ENCODE measurements around the gene STKLD1.
"Not testable (repeated sequence)": the region's sequence is repeated elsewhere in the genome, so short reads cannot be mapped to it uniquely, and the experiment has no call there.

Gene STKLD1

DNA sequence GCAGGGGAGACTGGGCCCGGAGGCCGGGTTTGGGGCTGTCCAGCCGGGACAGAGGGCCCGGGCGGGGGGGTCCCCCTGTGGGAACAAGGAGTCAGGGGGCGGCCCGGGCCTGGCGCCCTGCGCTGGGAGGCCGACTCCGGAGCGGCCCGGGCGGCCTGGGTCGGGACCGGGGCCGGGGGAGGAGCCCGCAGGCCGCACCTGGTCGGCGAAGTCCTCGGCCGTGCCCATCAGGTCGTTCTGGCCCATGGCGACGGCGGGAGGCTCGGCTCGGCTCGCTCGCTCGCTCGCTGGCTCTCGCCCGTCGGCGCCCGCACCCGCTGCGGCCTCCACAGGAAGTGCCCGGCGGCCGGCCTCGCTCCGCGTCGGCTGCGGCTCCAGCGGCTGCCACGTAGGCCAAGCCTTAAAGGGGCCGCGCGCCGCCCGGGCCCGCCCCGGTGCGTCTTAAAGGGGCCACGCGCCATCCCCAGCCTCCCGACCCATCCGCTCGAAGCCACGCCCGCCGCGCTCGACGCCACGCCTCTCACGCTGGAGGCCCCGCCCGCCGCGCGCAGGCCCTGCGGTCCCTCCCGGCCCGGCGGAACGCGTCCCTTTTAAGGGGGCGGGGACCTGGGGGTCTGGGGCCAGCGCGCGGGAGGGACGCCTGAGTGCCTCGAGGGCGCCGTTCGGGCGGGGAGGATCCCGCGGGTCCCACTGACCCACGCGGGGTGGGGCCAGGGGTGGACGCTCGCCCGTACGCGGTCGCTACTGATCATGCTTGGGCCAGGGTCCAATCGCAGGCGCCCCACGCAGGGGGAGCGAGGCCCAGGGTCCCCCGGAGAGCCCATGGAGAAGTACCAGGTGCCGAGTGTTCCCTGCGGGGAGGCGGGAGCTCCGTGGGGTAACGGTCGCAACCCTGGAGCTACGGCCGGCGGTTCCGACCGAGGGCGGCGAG, at the start of gene STKLD1, which contains the start of gene SURF4:
Gene STKLD1 (plus strand): TSS at position 643 of the 931 bp plus-strand sequence. CDS start 108 bp downstream, at position 751.
Gene SURF4 (minus strand): TSS at position 337 of the 931 bp plus-strand sequence. CDS start 91 bp downstream, at position 246.
- Mint-ChIP-seq H3K36me3 (ENCODE audit: low read depth) (peaks cover 31% of the 10 kb centered on the region), H3K27me3 (ENCODE audit: low read depth) (peaks cover 5% of the 10 kb centered on the region), H3K4me3 (peak within 1 kb of the TSS; percentile 89), H3K4me1 (ENCODE audit: low read depth) (peaks cover 29% of the 10 kb centered on the region), H3K27ac (peak within 1 kb of the TSS; percentile 98), H3K9me3 (no peaks in the 10 kb centered on the region)
- DNase-seq (ENCODE audit: low spot score), result peak; percentile 97

- H3K27me3 Mint-ChIP-seq (ENCODE audit: low read depth); H3K4me1 Mint-ChIP-seq (ENCODE audit: low read depth); H3K9me3 Mint-ChIP-seq; H3K4me3 Mint-ChIP-seq; H3K27ac Mint-ChIP-seq; DNase-seq (ENCODE audit: low spot score): not testable (repeated sequence)
- H3K36me3 Mint-ChIP-seq (ENCODE audit: low read depth), result peaks cover 19% of the 10 kb centered on the region
These were observed 49.1 kb upstream of the STKLD1 start for GRCh38 chr9:133327021-133327420.

DNA sequence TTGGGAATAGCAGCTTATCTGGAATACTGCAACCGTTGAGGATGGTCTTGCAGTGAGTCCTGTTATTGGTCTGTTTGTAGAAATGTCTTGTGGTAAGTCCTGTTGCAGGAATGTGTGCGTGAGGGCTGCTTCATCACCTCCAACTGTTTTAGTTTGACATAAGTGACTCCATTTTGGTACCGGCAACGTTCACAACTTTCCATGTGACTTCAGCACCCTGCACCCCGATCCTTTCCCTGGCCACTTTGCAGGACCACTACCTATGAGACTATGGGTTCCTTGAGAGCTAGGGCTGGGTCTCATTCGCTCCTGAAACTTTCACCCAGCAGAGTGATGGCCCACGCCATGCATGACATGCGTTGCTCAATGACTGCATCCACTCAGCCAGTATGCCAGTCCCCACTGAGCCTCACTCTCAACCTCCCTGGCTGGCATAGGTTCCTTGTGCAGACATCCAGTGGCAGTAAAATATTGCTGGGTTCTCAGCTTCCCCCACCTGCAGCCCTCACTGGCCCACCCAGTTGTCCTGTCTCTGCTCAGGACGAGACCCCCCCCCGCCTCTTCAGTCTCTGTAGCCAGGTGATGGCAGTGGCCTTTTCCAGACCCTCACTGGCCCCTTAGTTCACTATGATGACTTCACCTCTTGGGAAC, 48.2 kb upstream of the STKLD1 start:
- Mint-ChIP-seq H3K27ac (no peak overlapping the region), H3K9me3 (no peaks in the 10 kb centered on the region), H3K4me3 (no peak overlapping the region), H3K4me1 (ENCODE audit: low read depth) (peaks cover 2% of the 10 kb centered on the region), H3K36me3 (ENCODE audit: low read depth) (peaks cover 27% of the 10 kb centered on the region), H3K27me3 (ENCODE audit: low read depth) (no peaks in the 10 kb centered on the region)
- DNase-seq (ENCODE audit: low spot score), result no peak

GRCh38 chr9:133329306-133330156, 46.6 kb upstream of the STKLD1 start:
- H3K27me3 Mint-ChIP-seq (ENCODE audit: low read depth); H3K4me1 Mint-ChIP-seq (ENCODE audit: low read depth); H3K4me3 Mint-ChIP-seq; H3K9me3 Mint-ChIP-seq; DNase-seq (ENCODE audit: low spot score); H3K27ac Mint-ChIP-seq: not testable (repeated sequence)
- peaks cover 37% of the 10 kb centered on the region for H3K36me3 Mint-ChIP-seq (ENCODE audit: low read depth)

- no peak overlapping the region for H3K27ac Mint-ChIP-seq
- H3K4me3 Mint-ChIP-seq, result no peak overlapping the region
- peaks cover 11% of the 10 kb centered on the region for H3K4me1 Mint-ChIP-seq (ENCODE audit: low read depth)
- H3K27me3 Mint-ChIP-seq (ENCODE audit: low read depth), result no peaks in the 10 kb centered on the region
- no peaks in the 10 kb centered on the region for H3K9me3 Mint-ChIP-seq
- DNase-seq (ENCODE audit: low spot score), result no peak
- peaks cover 41% of the 10 kb centered on the region for H3K36me3 Mint-ChIP-seq (ENCODE audit: low read depth)
These were observed 44.9 kb upstream of the STKLD1 start for GRCh38 chr9:133331221-133331620.

- DNase-seq (ENCODE audit: low spot score), result no peak
- Mint-ChIP-seq H3K27me3 (ENCODE audit: low read depth) (no peaks in the 10 kb centered on the region), H3K4me1 (ENCODE audit: low read depth) (peaks cover 14% of the 10 kb centered on the region), H3K9me3 (no peaks in the 10 kb centered on the region), H3K27ac (no peak overlapping the region), H3K36me3 (ENCODE audit: low read depth) (peaks cover 43% of the 10 kb centered on the region), H3K4me3 (no peak overlapping the region)
These were observed 44.4 kb upstream of the STKLD1 start for GRCh38 chr9:133331641-133332380.

DNA sequence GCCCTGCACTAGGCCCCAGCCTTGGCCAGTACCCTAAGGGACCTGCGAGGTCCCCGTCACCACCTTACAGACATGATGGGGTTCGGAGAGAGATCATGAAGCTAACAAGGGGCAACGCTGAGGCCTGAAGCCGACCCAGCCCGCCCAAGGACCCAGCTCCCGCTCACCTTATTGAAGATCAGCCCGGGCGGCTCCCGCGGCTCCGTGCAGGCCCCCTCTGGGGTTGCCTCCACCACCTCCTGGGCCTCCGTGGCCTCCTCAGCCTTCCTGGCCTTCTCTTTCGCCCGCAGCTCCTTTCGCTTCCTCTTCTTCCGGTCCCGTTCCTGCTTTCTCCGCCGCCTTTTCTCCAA, 43.8 kb upstream of the STKLD1 start:
- H3K36me3 Mint-ChIP-seq (ENCODE audit: low read depth), result peaks cover 43% of the 10 kb centered on the region
- no peaks in the 10 kb centered on the region for H3K27me3 Mint-ChIP-seq (ENCODE audit: low read depth)
- no peaks in the 10 kb centered on the region for H3K9me3 Mint-ChIP-seq
- DNase-seq (ENCODE audit: low spot score), result no peak
- H3K4me1 Mint-ChIP-seq (ENCODE audit: low read depth), result peaks cover 14% of the 10 kb centered on the region
- no peak overlapping the region for H3K4me3 Mint-ChIP-seq
- no peak overlapping the region for H3K27ac Mint-ChIP-seq

DNA sequence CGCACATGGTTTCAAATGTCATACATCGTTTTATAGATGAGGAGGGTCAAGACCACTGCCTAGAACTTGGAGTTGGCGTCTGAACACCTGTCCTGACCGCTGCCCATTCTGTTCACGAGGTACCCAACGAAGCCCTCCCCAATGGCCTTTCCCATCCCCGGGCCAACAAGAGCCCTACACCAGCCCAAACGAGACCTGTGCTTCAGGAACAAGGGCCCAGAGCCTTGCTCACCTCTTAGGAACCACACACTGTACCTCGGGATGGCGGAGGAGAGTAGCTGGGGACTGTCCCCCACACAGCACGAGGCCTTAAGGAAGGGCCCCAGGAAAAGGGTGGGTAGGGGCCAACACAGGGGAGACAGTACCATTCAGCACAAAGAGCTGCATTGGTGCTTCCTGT, 43.2 kb upstream of the STKLD1 start:
- Mint-ChIP-seq H3K9me3 (no peaks in the 10 kb centered on the region), H3K36me3 (ENCODE audit: low read depth) (peaks cover 46% of the 10 kb centered on the region), H3K4me3 (no peak overlapping the region), H3K27ac (no peak overlapping the region), H3K4me1 (ENCODE audit: low read depth) (peaks cover 14% of the 10 kb centered on the region), H3K27me3 (ENCODE audit: low read depth) (no peaks in the 10 kb centered on the region)
- no peak for DNase-seq (ENCODE audit: low spot score)

DNA sequence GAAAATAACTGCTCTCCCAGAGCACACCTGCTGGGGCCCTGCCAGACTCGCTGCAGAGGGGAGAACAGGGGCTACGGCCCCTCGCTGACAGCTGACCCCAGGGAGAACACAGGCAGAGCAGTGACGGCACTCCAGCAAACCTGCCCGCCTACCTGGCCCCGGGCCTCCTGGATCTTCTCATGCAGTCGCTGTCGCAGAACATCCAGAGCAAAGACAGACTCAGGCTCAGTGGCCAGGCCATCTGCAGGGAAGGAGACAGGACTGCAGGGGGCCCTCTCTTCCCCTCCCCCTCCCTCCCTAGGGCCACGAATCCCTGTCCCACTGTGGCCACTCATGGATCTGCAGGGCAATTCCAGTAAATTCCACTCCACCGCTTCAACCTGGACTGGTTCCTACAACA, 42.6 kb upstream of the STKLD1 start:
- no peak for DNase-seq (ENCODE audit: low spot score)
- no peaks in the 10 kb centered on the region for H3K27me3 Mint-ChIP-seq (ENCODE audit: low read depth)
- no peaks in the 10 kb centered on the region for H3K9me3 Mint-ChIP-seq
- no peak overlapping the region for H3K4me3 Mint-ChIP-seq
- H3K27ac Mint-ChIP-seq, result no peak overlapping the region
- H3K4me1 Mint-ChIP-seq (ENCODE audit: low read depth), result peaks cover 14% of the 10 kb centered on the region
- H3K36me3 Mint-ChIP-seq (ENCODE audit: low read depth), result peaks cover 46% of the 10 kb centered on the region

GRCh38 chr9:133334161-133334560, 42.0 kb upstream of the STKLD1 start:
- DNase-seq (ENCODE audit: low spot score), result no peak
- Mint-ChIP-seq H3K27me3 (ENCODE audit: low read depth) (no peaks in the 10 kb centered on the region), H3K27ac (no peak overlapping the region), H3K9me3 (no peaks in the 10 kb centered on the region), H3K4me1 (ENCODE audit: low read depth) (peaks cover 14% of the 10 kb centered on the region), H3K36me3 (ENCODE audit: low read depth) (peaks cover 48% of the 10 kb centered on the region), H3K4me3 (peak overlapping the region; percentile 97)

DNA sequence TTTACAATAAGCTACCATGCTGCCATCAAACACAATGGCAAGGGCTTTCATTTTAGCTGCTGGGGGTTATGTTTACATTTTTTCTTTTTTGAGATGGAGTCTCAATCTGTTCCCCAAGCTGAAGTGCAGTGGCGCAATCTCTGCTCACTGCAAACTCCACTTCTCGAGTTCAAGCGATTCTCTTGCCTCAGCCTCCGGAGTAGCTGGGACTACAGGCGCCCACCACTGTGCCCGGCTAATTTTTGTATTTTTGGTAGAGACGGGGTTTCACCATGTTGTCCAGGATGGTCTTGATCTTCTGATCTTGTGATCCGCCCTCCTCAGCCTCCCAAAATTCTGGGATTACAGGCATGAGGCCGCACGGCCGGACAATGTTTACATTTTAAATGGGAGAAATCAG, 41.3 kb upstream of the STKLD1 start:
- Mint-ChIP-seq H3K36me3 (ENCODE audit: low read depth) (peaks cover 51% of the 10 kb centered on the region), H3K4me1 (ENCODE audit: low read depth) (peaks cover 14% of the 10 kb centered on the region), H3K27ac (peak overlapping the region; percentile 91), H3K4me3 (peak overlapping the region; percentile 97)
- DNase-seq (ENCODE audit: low spot score); H3K27me3 Mint-ChIP-seq (ENCODE audit: low read depth); H3K9me3 Mint-ChIP-seq: not testable (repeated sequence)

GRCh38 chr9:133335924-133336811, 40.0 kb upstream of the STKLD1 start, which contains the start of gene SURF6:
Gene SURF6 (minus strand): TSS chr9:133336188. CDS start chr9:133336132, 56 bp downstream.
- peak within 1 kb of the TSS; percentile 97 for H3K4me3 Mint-ChIP-seq
- DNase-seq (ENCODE audit: low spot score), result peak; percentile 96
- H3K4me1 Mint-ChIP-seq (ENCODE audit: low read depth), result peaks cover 18% of the 10 kb centered on the region
- no peaks in the 10 kb centered on the region for H3K27me3 Mint-ChIP-seq (ENCODE audit: low read depth)
- peaks cover 52% of the 10 kb centered on the region for H3K36me3 Mint-ChIP-seq (ENCODE audit: low read depth)
- H3K27ac Mint-ChIP-seq, result peak within 1 kb of the TSS; percentile 91
- no peaks in the 10 kb centered on the region for H3K9me3 Mint-ChIP-seq

Data from T-helper 2 cell treated with Interferon-gamma antibody and Interleukin-4, amounts not matched to agents 5 μg/mL and 100 μg/mL, for 36 hours (primary cell).